Measurements from ENCODE around the gene ACACA.

ACACA gene

GRCh38 chr17:37284191-37284590 is 122.4 kb downstream of the ACACA start:
- DNase-seq, result no peak

- no peak for DNase-seq
Measured at GRCh38 chr17:37283414-37283961, 123.1 kb downstream of the ACACA start.

GRCh38 chr17:37280841-37281240 is 125.8 kb downstream of the ACACA start:
- DNase-seq, result no peak

GRCh38 chr17:37278247-37278894 is 128.3 kb downstream of the ACACA start:
- DNase-seq, result no peak

- no peak for DNase-seq
Measured at GRCh38 chr17:37276475-37276874, 130.2 kb downstream of the ACACA start.

- DNase-seq, result no peak
Measured at GRCh38 chr17:37274461-37274860, 132.2 kb downstream of the ACACA start.

GRCh38 chr17:37273409-37274051 is 133.1 kb downstream of the ACACA start:
- no peak for DNase-seq

- DNase-seq, result no peak
Measured at GRCh38 chr17:37265446-37266173, 141.0 kb downstream of the ACACA start.

- no peak for DNase-seq
Measured at GRCh38 chr17:37261286-37261685, 145.3 kb downstream of the ACACA start.

- DNase-seq, result no peak
Measured at GRCh38 chr17:37259030-37259735, 147.5 kb downstream of the ACACA start.

GRCh38 chr17:37256627-37257026 is 150.0 kb downstream of the ACACA start:
- no peak for DNase-seq

GRCh38 chr17:37255432-37255831 is 151.2 kb downstream of the ACACA start:
- DNase-seq, result no peak

GRCh38 chr17:37247825-37248224 is 158.8 kb downstream of the ACACA start:
- DNase-seq, result no peak

GRCh38 chr17:37246085-37246484 is 160.6 kb downstream of the ACACA start:
- no peak for DNase-seq

GRCh38 chr17:37240381-37240780 is 166.3 kb downstream of the ACACA start:
- DNase-seq, result no peak

GRCh38 chr17:37239690-37240334 is 166.8 kb downstream of the ACACA start:
- DNase-seq, result no peak

GRCh38 chr17:37234106-37234505 is 172.5 kb downstream of the ACACA start:
- DNase-seq, result no peak

GRCh38 chr17:37233036-37233435 is 173.6 kb downstream of the ACACA start:
- no peak for DNase-seq

GRCh38 chr17:37231887-37232286 is 174.7 kb downstream of the ACACA start:
- DNase-seq, result no peak

- no peak for DNase-seq
Measured at GRCh38 chr17:37230633-37231032, 176.0 kb downstream of the ACACA start.

GRCh38 chr17:37225465-37225864 is 181.2 kb downstream of the ACACA start:
- DNase-seq, result no peak

GRCh38 chr17:37221865-37222264 is 184.8 kb downstream of the ACACA start:
- DNase-seq, result no peak

- DNase-seq, result no peak
Measured at GRCh38 chr17:37220607-37220953, 186.1 kb downstream of the ACACA start.
